Measurements from ENCODE around the gene CHMP4A. TPM values are rescaled to one million over a fixed set of nuclear protein-coding genes. Genes with fewer than 3 reads are reported as not detected.

CHMP4A gene
- total and polyA plus RNA-seq, 9 of the 15 experiments (the other 6 are each of a cell fraction or from before 2014, with no cell fraction given), result 28.8 to 104 (median 52.7) TPM

- TF ChIP-seq, protein P1, sequence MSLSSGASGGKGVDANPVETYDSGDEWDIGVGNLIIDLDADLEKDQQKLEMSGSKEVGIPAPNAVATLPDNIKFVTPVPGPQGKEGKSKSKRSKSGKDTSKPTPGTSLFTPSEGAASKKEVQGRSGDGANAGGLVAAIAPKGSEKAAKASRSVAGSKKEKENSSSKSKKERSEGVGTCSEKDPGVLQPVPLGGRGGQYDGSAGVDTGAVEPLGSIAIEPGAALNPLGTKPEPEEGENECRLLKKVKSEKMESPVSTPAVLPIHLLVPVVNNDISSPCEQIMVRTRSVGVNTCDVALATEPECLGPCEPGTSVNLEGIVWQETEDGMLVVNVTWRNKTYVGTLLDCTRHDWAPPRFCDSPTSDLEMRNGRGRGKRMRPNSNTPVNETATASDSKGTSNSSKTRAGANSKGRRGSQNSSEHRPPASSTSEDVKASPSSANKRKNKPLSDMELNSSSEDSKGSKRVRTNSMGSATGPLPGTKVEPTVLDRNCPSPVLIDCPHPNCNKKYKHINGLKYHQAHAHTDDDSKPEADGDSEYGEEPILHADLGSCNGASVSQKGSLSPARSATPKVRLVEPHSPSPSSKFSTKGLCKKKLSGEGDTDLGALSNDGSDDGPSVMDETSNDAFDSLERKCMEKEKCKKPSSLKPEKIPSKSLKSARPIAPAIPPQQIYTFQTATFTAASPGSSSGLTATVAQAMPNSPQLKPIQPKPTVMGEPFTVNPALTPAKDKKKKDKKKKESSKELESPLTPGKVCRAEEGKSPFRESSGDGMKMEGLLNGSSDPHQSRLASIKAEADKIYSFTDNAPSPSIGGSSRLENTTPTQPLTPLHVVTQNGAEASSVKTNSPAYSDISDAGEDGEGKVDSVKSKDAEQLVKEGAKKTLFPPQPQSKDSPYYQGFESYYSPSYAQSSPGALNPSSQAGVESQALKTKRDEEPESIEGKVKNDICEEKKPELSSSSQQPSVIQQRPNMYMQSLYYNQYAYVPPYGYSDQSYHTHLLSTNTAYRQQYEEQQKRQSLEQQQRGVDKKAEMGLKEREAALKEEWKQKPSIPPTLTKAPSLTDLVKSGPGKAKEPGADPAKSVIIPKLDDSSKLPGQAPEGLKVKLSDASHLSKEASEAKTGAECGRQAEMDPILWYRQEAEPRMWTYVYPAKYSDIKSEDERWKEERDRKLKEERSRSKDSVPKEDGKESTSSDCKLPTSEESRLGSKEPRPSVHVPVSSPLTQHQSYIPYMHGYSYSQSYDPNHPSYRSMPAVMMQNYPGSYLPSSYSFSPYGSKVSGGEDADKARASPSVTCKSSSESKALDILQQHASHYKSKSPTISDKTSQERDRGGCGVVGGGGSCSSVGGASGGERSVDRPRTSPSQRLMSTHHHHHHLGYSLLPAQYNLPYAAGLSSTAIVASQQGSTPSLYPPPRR (CRISPR knock-in tag; IDR thresholded peaks at IDR 0.05; ENCODE audit: borderline replicate concordance), result no peak
- TF ChIP-seq, protein P2, sequence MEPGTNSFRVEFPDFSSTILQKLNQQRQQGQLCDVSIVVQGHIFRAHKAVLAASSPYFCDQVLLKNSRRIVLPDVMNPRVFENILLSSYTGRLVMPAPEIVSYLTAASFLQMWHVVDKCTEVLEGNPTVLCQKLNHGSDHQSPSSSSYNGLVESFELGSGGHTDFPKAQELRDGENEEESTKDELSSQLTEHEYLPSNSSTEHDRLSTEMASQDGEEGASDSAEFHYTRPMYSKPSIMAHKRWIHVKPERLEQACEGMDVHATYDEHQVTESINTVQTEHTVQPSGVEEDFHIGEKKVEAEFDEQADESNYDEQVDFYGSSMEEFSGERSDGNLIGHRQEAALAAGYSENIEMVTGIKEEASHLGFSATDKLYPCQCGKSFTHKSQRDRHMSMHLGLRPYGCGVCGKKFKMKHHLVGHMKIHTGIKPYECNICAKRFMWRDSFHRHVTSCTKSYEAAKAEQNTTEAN (CRISPR knock-in tag; IDR thresholded peaks at IDR 0.05), result no peak
- TF ChIP-seq LCOR (CRISPR knock-in tag; IDR thresholded peaks at IDR 0.05), result no peak
- TF ChIP-seq ZNF324 (CRISPR knock-in tag; IDR thresholded peaks at IDR 0.05), result no peak
- no peak for TF ChIP-seq SMC3 (conservative IDR thresholded peaks at IDR 0.05; ENCODE audit: insufficient read depth, low read depth, low read length)
- TF ChIP-seq ZNF75A (CRISPR knock-in tag; IDR thresholded peaks at IDR 0.05), result no peak
- no peak for TF ChIP-seq ZNF79 (CRISPR knock-in tag; IDR thresholded peaks at IDR 0.05; ENCODE audit: low read depth)
- TF ChIP-seq NCOR1 (IDR thresholded peaks at IDR 0.05), result no peak
- TF ChIP-seq COPS2 (conservative IDR thresholded peaks at IDR 0.05), result no peak
- no peak for TF ChIP-seq ZFPM2 (CRISPR knock-in tag; IDR thresholded peaks at IDR 0.05)
- TF ChIP-seq ZBTB40 (IDR thresholded peaks at IDR 0.05), result no peak
- no peak for TF ChIP-seq ZBTB40 (CRISPR knock-in tag; IDR thresholded peaks at IDR 0.05)
- no peak for TF ChIP-seq ESRRB (CRISPR knock-in tag; IDR thresholded peaks at IDR 0.05; ENCODE audit: borderline replicate concordance)
- no peak for TF ChIP-seq NCOA6 (IDR thresholded peaks at IDR 0.05)
Observed at GRCh38 chr14:24241829-24242443, 28.6 kb upstream of the CHMP4A start (continued).

Data from K562 (cell line).